ENCODE data around the gene HAL. TPM values are rescaled to one million over a fixed set of nuclear protein-coding genes. Genes with fewer than 3 reads are reported as not detected.
"Not testable (repeated sequence)": the region's sequence is repeated elsewhere in the genome, so short reads cannot be mapped to it uniquely, and the experiment has no call there.

The HAL gene
- total RNA-seq, 1 donor from 2014 or later, result 0.65 TPM

DNA sequence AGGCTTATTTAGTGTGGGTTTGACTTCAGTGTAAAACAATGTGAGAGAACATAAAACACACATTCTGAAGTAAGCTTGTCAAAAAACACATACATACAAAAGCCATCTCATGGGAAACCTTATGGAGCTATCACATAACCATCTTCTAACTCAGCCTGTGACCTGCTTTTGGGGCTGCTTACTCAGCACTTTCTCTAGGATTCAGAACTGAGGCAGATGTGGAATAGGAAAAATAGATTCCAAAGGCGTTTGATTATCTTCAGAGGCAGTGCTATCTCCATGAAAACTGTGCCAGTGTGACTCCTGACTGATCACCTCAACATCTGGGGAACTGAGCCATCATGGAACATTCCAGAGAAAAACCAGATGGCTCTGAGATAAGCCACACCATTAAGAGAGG lies 13.5 kb downstream of the HAL start:
- DNase-seq (ENCODE audit: low spot score), result no peak
- Mint-ChIP-seq H3K9me3 (no peaks in the 10 kb centered on the region), H3K4me1 (ENCODE audit: low read depth) (no peaks in the 10 kb centered on the region), H3K27ac (no peak overlapping the region), H3K4me3 (no peak overlapping the region), H3K36me3 (ENCODE audit: low read depth) (no peaks in the 10 kb centered on the region), H3K27me3 (ENCODE audit: insufficient read depth) (no peaks in the 10 kb centered on the region)
- intact Hi-C loops (cut with micrococcal nuclease), result no loop called here

DNA sequence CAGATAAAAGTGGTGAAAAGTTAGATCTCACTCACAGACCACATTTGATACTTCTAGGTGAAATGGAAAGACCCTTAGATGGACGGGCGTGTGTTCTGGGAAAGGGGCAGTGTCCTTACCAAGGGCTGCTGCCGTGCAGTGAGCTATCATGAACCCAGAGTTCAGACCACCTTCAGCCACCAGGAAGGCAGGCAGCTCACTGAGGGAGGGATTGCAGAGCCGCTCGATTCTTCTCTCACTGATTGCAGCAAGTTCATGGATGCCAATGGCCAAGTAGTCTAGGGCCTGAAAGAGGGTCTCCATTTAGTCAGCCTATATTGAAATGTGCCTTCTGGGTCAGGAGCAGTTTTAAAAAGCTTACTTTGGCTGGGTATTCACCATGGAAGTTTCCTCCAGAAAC lies 15.7 kb downstream of the HAL start:
- H3K9me3 Mint-ChIP-seq, result no peaks in the 10 kb centered on the region
- no peaks in the 10 kb centered on the region for H3K27me3 Mint-ChIP-seq (ENCODE audit: insufficient read depth)
- intact Hi-C loops (cut with micrococcal nuclease), result no loop called here

DNA sequence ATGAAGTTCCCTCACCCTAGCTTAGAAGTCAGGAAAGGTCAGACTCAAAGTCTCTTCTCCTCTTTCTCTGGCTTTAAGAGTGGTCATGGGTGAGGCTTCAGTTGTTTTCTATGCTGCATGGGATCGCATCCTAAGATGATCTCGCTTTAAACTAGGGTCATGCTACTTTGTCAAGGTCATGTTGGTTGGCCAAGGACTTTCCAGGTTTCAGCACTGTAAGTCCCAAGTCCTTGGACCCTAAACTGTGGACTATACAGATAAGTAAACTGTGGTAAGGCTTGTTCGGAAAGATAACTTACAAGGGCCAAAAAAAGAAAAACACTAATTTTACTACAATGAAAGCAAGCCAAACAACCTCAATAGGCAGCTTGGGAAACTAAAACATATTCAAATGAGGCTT lies 17.4 kb downstream of the HAL start:
- Mint-ChIP-seq H3K36me3 (ENCODE audit: low read depth) (no peaks in the 10 kb centered on the region), H3K27ac (no peak overlapping the region), H3K4me3 (no peak overlapping the region), H3K4me1 (ENCODE audit: low read depth) (no peaks in the 10 kb centered on the region), H3K9me3 (no peaks in the 10 kb centered on the region), H3K27me3 (ENCODE audit: insufficient read depth) (no peaks in the 10 kb centered on the region)
- intact Hi-C loops (cut with micrococcal nuclease), result no loop called here
- DNase-seq (ENCODE audit: low spot score), result no peak

More for the DNA sequence above, 15.7 kb downstream of the HAL start:
- Mint-ChIP-seq H3K4me1 (ENCODE audit: low read depth) (no peaks in the 10 kb centered on the region), H3K36me3 (ENCODE audit: low read depth) (no peaks in the 10 kb centered on the region), H3K27ac (no peak overlapping the region), H3K4me3 (no peak overlapping the region)
- DNase-seq (ENCODE audit: low spot score), result no peak

DNA sequence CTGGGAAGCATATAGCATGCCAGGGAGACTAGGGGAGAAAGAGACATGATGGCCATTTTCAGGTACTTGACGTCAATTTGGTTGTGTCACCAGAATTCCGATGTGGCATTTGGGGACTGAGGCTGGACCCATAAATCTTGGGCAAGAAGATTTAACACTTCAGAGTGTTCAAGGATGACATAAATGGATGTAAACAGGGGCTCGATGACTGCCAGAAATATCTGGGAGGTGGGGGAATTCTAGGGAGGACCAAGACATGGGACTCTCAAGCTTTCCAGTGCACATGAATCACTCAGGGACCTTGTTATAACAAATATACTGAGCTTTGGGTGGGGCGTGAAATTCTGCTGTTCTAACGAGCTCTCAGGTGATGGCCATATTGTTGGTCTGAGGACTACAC lies 17.8 kb downstream of the HAL start:
- Mint-ChIP-seq H3K4me3 (no peak overlapping the region), H3K27me3 (ENCODE audit: insufficient read depth) (no peaks in the 10 kb centered on the region), H3K9me3 (no peaks in the 10 kb centered on the region), H3K4me1 (ENCODE audit: low read depth) (no peaks in the 10 kb centered on the region), H3K36me3 (ENCODE audit: low read depth) (no peaks in the 10 kb centered on the region), H3K27ac (no peak overlapping the region)
- intact Hi-C loops (cut with micrococcal nuclease), result no loop called here
- no peak for DNase-seq (ENCODE audit: low spot score)

DNA sequence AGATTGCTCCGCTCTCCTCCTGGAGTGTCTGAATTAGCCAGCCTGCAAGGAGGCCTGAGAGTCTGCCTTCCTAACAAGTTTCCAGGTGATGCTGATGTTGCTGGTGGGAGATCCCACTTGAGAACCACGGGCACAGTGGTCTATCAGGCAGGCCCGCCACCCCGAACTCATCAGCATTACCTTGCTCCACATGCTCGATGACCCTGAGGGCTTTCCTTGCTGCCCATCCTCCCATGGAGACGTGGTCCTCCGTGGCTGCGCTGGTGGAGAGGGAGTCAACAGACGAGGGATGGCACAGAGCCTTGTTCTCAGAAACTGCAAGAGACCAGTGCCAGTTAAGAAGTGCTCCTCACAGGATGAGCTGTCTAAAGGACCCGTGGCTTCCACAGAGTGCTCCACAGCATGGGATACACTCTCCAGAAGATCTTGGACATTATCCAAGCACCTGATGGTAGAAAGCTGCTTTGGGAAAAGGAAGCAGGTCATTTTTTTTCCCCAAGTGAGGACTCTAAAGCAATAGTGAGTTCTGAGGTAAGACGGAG lies 18.3 kb downstream of the HAL start:
- H3K36me3 Mint-ChIP-seq (ENCODE audit: low read depth), result no peaks in the 10 kb centered on the region
- H3K4me1 Mint-ChIP-seq (ENCODE audit: low read depth), result no peaks in the 10 kb centered on the region
- H3K27ac Mint-ChIP-seq, result no peak overlapping the region
- H3K4me3 Mint-ChIP-seq, result no peak overlapping the region
- H3K9me3 Mint-ChIP-seq, result no peaks in the 10 kb centered on the region
- DNase-seq (ENCODE audit: low spot score), result no peak
- intact Hi-C loops (cut with micrococcal nuclease), result no loop called here
- no peaks in the 10 kb centered on the region for H3K27me3 Mint-ChIP-seq (ENCODE audit: insufficient read depth)

DNA sequence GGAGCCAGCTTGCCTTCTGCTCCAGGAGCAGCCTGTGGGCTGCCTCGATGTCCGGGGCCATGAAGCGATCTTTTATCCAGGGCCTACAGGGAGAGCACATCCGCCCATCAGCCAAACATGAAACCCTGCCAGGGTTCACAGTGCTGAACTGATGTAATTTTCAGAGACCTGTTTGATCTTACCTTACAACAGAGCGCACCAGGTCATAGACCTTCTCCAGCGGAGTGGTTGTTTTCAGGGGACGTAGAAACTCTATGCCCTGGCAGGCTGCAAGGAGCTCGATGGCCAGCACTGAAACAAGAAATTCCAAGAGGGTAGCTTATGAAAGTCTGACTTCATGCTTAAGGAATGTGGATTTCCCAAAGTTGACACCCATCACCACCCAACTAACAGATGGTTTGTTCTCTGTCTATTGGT lies 19.7 kb downstream of the HAL start:
- Mint-ChIP-seq H3K27ac (no peak overlapping the region), H3K4me3 (no peak overlapping the region), H3K27me3 (ENCODE audit: insufficient read depth) (no peaks in the 10 kb centered on the region), H3K9me3 (no peaks in the 10 kb centered on the region), H3K4me1 (ENCODE audit: low read depth) (no peaks in the 10 kb centered on the region), H3K36me3 (ENCODE audit: low read depth) (no peaks in the 10 kb centered on the region)
- DNase-seq (ENCODE audit: low spot score), result no peak
- intact Hi-C loops (cut with micrococcal nuclease), result no loop called here

DNA sequence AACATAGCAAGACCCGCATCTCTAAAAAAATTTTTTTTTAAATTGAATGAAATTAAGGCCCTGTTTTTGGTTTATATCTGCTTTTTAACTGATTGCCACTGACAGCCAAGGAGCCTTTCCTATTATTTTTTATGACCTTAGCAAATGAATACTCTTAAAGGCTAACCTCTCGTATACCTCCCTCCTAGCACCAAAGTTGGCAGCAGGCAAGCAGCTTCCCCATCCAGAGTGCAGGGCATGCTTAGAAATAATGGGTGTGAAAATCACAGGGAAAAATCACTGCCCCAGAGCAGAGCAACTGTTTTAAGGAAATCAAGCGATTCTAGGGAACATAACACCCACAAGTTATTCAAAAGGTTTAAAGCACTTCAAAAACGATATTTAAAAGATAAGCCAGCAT lies 20.7 kb downstream of the HAL start:
- intact Hi-C loops (cut with micrococcal nuclease), result no loop called here
- no peak overlapping the region for H3K4me3 Mint-ChIP-seq
- H3K4me1 Mint-ChIP-seq (ENCODE audit: low read depth), result no peaks in the 10 kb centered on the region
- H3K27ac Mint-ChIP-seq, result no peak overlapping the region
- H3K9me3 Mint-ChIP-seq, result no peaks in the 10 kb centered on the region
- no peaks in the 10 kb centered on the region for H3K36me3 Mint-ChIP-seq (ENCODE audit: low read depth)
- no peak for DNase-seq (ENCODE audit: low spot score)
- H3K27me3 Mint-ChIP-seq (ENCODE audit: insufficient read depth), result no peaks in the 10 kb centered on the region

DNA sequence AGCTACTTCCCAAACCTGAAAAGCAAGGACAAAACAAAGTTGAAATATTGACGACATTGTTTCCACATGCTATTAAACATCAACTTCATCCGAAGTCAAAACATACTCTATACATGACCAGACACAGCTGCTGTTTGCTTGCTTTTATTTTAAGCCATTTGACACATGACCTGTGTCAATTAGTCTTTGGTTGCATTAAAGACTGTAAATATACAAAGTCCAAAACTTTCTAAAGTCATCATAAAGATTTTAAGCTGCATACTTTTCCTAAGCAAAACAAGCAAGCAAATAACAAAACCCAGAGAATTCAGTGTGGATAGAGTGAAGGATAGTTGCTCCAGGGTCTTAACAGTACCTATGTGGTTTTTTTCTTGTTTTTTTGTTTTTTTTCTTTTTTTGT lies 21.8 kb downstream of the HAL start:
- DNase-seq (ENCODE audit: low spot score), result no peak
- Mint-ChIP-seq H3K27ac (no peak overlapping the region), H3K4me1 (ENCODE audit: low read depth) (no peaks in the 10 kb centered on the region), H3K9me3 (no peaks in the 10 kb centered on the region), H3K4me3 (no peak overlapping the region), H3K36me3 (ENCODE audit: low read depth) (no peaks in the 10 kb centered on the region), H3K27me3 (ENCODE audit: insufficient read depth) (no peaks in the 10 kb centered on the region)
- intact Hi-C loops (cut with micrococcal nuclease), result no loop called here

DNA sequence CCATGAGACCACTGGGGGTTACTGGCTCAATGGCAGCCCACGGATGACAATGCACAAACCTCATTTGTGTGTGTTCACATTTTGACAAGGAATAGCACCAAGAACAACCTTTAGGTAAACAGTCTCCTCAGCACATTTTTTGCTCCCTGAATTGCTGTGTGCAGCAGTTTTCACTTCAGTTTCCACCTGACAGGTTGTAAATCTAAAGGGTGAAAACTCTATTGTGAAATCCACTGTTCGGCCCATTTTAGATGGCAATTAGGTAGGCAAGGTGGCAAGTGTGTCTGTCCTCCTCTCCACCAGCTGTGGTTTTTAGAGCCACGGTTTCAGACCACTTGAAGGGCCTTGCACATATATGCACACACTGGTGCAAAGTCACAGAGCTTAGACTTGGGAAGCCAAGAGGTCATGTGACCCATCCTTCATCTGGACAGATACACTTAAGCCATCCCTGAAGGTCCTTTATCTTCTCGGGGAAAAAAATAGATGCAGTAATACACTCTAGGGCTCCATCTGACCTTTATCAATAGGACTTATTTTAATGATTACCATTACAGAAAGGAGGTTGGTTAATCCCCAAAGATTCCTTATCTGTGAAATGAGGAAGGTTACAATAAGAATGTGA lies 23.2 kb downstream of the HAL start:
- Mint-ChIP-seq H3K27ac (no peak overlapping the region), H3K27me3 (ENCODE audit: insufficient read depth) (no peaks in the 10 kb centered on the region)

DNA sequence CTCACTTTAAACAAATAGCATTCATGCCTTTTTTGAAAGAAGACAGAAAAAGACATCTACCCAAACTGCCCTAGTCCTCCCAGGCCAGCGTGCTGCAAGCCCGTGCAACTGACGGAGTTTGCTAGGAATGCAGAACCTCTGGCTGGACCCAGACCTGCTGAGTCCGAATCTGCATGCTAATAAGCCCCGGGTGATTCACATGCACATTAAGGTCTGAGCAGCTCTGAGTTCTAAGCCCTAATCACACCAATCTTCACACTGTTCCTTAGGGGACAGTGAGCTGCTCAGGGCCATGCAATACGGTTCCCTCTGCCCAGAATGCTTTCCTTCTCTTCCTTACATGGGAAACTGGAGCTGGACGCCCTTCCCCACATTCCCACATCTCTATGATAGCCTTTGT lies 25.2 kb downstream of the HAL start:
- no peak for DNase-seq (ENCODE audit: low spot score)
- intact Hi-C loops (cut with micrococcal nuclease), result no loop called here
- Mint-ChIP-seq H3K36me3 (ENCODE audit: low read depth) (no peaks in the 10 kb centered on the region), H3K9me3 (no peaks in the 10 kb centered on the region), H3K4me3 (no peak overlapping the region), H3K27ac (no peak overlapping the region), H3K27me3 (ENCODE audit: insufficient read depth) (no peaks in the 10 kb centered on the region), H3K4me1 (ENCODE audit: low read depth) (no peaks in the 10 kb centered on the region)

More for the DNA sequence above, 23.2 kb downstream of the HAL start:
- no peak for DNase-seq (ENCODE audit: low spot score)
- Mint-ChIP-seq H3K4me3 (no peak overlapping the region), H3K9me3 (no peaks in the 10 kb centered on the region), H3K36me3 (ENCODE audit: low read depth) (no peaks in the 10 kb centered on the region), H3K4me1 (ENCODE audit: low read depth) (no peaks in the 10 kb centered on the region)
- intact Hi-C loops (cut with micrococcal nuclease), result no loop called here

DNA sequence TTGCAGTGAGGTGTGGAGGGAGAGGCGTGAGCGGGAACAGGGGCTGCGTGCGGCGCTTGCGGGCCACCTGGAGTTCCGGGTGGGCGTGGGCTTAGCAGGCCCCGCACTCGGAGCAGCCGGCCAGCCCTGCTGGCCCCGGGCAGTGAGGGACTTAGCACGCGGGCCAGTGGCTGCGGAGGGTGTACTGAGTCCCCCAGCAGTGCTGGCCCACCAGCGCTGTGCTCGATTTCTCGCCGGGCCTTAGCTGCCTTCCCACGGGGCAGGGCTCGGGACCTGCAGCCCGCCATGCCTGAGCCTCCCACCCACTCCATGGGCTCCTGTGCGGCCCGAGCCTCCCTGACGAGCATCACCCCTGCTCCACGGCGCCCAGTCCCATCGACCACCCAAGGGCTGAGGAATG lies 27.0 kb downstream of the HAL start:
- H3K27me3 Mint-ChIP-seq (ENCODE audit: insufficient read depth); intact Hi-C loops (cut with micrococcal nuclease); H3K4me3 Mint-ChIP-seq; H3K36me3 Mint-ChIP-seq (ENCODE audit: low read depth); H3K4me1 Mint-ChIP-seq (ENCODE audit: low read depth); DNase-seq (ENCODE audit: low spot score); H3K9me3 Mint-ChIP-seq; H3K27ac Mint-ChIP-seq: not testable (repeated sequence)

DNA sequence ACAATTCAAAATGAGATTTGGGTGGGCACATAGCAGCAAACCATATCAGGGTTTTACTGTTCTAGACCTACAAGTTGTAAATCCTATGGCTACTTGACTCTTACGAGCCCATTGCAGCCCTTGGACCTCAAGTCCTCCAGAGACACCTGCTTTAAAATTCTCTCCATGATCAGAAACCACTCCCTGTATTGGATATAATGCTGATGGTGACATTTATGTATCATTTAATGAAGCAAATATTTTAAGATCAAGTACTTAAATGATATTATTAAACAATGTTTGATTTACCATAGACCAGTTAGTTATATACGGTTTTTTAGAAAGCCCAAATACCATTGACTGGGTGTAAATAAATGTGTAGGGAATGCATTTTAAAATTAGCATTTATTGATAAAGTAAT lies 28.8 kb downstream of the HAL start:
- H3K36me3 Mint-ChIP-seq (ENCODE audit: low read depth), result no peaks in the 10 kb centered on the region
- DNase-seq (ENCODE audit: low spot score), result no peak
- no peaks in the 10 kb centered on the region for H3K4me1 Mint-ChIP-seq (ENCODE audit: low read depth)
- no peaks in the 10 kb centered on the region for H3K27me3 Mint-ChIP-seq (ENCODE audit: insufficient read depth)
- H3K9me3 Mint-ChIP-seq, result no peaks in the 10 kb centered on the region
- no peak overlapping the region for H3K27ac Mint-ChIP-seq
- H3K4me3 Mint-ChIP-seq, result no peak overlapping the region
- intact Hi-C loops (cut with micrococcal nuclease), result no loop called here

DNA sequence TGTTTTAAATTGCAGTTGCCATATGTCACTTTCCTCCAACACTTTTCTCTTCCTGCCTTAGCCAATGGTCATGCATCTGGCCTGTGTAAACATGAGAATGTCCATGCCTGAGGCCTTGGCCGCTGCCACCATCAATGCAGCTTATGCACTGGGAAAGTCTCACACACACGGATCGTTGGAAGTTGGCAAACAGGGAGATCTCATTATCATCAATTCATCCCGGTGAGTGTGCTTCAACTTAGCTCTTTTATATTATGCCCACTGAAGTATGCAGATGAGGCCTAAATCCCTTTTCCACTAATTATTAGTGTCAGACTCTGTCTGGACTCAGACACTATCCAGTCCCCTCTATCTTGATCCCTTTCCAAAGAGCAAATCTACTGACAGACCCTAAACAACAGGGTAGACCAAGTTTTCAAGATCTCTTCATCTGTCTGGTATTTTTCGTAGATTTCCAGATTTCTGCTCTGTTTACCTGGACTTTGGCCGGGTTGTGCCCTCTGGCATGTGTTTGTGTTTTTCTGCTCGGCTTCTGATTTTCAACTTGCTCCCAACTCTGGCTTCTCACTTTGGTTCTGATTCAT lies 29.8 kb downstream of the HAL start:
- Mint-ChIP-seq H3K27me3 (ENCODE audit: insufficient read depth) (no peaks in the 10 kb centered on the region), H3K27ac (no peak overlapping the region)
- no peak for DNase-seq (ENCODE audit: low spot score)

DNA sequence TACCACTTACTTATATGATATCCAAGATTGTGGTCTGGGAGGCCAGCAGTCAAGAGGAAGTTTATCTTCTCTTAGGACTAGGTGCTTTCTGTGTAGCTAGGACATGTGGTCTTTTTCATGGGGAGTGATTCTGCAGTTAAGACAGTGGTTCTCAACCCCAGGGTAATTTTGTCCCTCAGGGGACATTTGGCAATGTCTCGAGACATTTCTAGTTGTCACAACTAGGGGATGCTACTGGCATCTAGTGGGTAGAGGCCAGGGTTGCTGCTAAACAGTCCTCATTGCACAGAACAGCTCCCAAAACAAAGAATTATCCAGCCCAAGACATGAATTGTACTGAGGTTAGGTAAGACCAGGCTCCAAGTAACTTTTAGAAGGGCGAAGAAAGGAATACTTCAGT lies 33.0 kb downstream of the HAL start:
- Mint-ChIP-seq H3K27me3 (ENCODE audit: insufficient read depth) (peaks cover 6% of the 10 kb centered on the region), H3K36me3 (ENCODE audit: low read depth) (no peaks in the 10 kb centered on the region), H3K9me3 (no peaks in the 10 kb centered on the region), H3K4me3 (no peak overlapping the region), H3K27ac (no peak overlapping the region), H3K4me1 (ENCODE audit: low read depth) (no peaks in the 10 kb centered on the region)
- no peak for DNase-seq (ENCODE audit: low spot score)
- intact Hi-C loops (cut with micrococcal nuclease), result no loop called here

More for the DNA sequence above, 29.8 kb downstream of the HAL start:
- intact Hi-C loops (cut with micrococcal nuclease), result no loop called here
- Mint-ChIP-seq H3K4me1 (ENCODE audit: low read depth) (no peaks in the 10 kb centered on the region), H3K36me3 (ENCODE audit: low read depth) (no peaks in the 10 kb centered on the region), H3K9me3 (no peaks in the 10 kb centered on the region), H3K4me3 (no peak overlapping the region)

All from activated T-helper 1 cell treated with anti-CD3 and anti-CD28 coated beads, Interleukin-12 subunit alpha, Interleukin-12 subunit beta, Interleukin-2, Interleukin-4 antibody, amounts not matched to agents 30 ng/mL and 10 ng/mL and 1 ng/mL, durations not matched to agents 14 hours and 24 hours and 36 hours (primary cell).